K562 treated with DMSO at 1 percent for 12 hours (cell line): Measurements from ENCODE around the gene LCE3A. TPM values are rescaled to one million over a fixed set of nuclear protein-coding genes. Genes with fewer than 3 reads are reported as not detected.

Experiments used
- total RNA-seq: library from RNA; unstranded; fragments of 300-600 nt; gene quantifications from 2 replicates; pipeline ENCODE4 v1.2.3, GENCODE V29; 2022; ENCODE audit not compliant: insufficient read depth

LCE3A gene
- not detected in 2 replicates for total RNA-seq

GRCh38 chr1:152622803-152623202 lies at the start of gene LCE3A:
TSS of gene LCE3A (minus strand) at chr1:152623103. CDS start at chr1:152623103, 0 bp downstream.

GRCh38 chr1:152663098-152663497 lies 40.2 kb upstream of the LCE3A start, which contains the start of gene LCE2D:
TSS of gene LCE2D (plus strand) at chr1:152663380. CDS start at chr1:152664106, 726 bp downstream.

GRCh38 chr1:152613511-152613910 lies 9.4 kb downstream of the LCE3A start, which contains the start of gene LCE3B:
TSS of gene LCE3B (plus strand) at chr1:152613811. CDS start at chr1:152613811, 0 bp downstream.

GRCh38 chr1:152599934-152600333 lies 23.0 kb downstream of the LCE3A start, which contains the start of gene LCE3C:
TSS of gene LCE3C (plus strand) at chr1:152600234. CDS start at chr1:152600732, 498 bp downstream.

GRCh38 chr1:152580433-152580832 lies 42.5 kb downstream of the LCE3A start, which contains the start of gene LCE3D:
TSS of gene LCE3D (minus strand) at chr1:152580516. CDS start at chr1:152579936, 580 bp downstream.

Other genes with a start within 250 kb of the LCE3A start
- not detected in 2 replicates for gene CRNN, start 208.8 kb downstream of the LCE3A start, total RNA-seq
- gene LCE5A, start 112.3 kb downstream of the LCE3A start, total RNA-seq, result not detected in 2 replicates
- not detected in 2 replicates for gene CRCT1, start 108.6 kb downstream of the LCE3A start, total RNA-seq
- gene LCE3E, start 56.3 kb downstream of the LCE3A start, total RNA-seq, result not detected in 2 replicates
- gene LCE3D, start 42.6 kb downstream of the LCE3A start, total RNA-seq, result not detected in 2 replicates
- not detected in 2 replicates for gene LCE3C, start 22.9 kb downstream of the LCE3A start, total RNA-seq
- gene LCE3B, start 9.3 kb downstream of the LCE3A start, total RNA-seq, result not detected in 2 replicates
- gene LCE2D, start 40.3 kb upstream of the LCE3A start, total RNA-seq, result not detected in 2 replicates
- not detected in 2 replicates for gene LCE2C, start 52.2 kb upstream of the LCE3A start, total RNA-seq
- gene LCE2B, start 63.0 kb upstream of the LCE3A start, total RNA-seq, result not detected in 2 replicates
- gene LCE2A, start 75.2 kb upstream of the LCE3A start, total RNA-seq, result not detected in 2 replicates
- gene LCE4A, start 85.1 kb upstream of the LCE3A start, total RNA-seq, result not detected in 2 replicates
- not detected in 2 replicates for gene KPRP, start 134.9 kb upstream of the LCE3A start, total RNA-seq
- not detected in 2 replicates for gene LCE1F, start 152.0 kb upstream of the LCE3A start, total RNA-seq
- not detected in 2 replicates for gene LCE1E, start 163.2 kb upstream of the LCE3A start, total RNA-seq
- gene LCE1D, start 173.6 kb upstream of the LCE3A start, total RNA-seq, result not detected in 2 replicates
- gene LCE1C, start 183.5 kb upstream of the LCE3A start, total RNA-seq, result not detected in 2 replicates
- not detected in 2 replicates for gene LCE1B, start 188.9 kb upstream of the LCE3A start, total RNA-seq
- not detected in 2 replicates for gene LCE1A, start 204.4 kb upstream of the LCE3A start, total RNA-seq
- gene LCE6A, start 219.8 kb upstream of the LCE3A start, total RNA-seq, result not detected in 2 replicates
- not detected in 2 replicates for gene LCE7A, start 236.9 kb upstream of the LCE3A start, total RNA-seq